Loucy (cell line): ENCODE measurements around the gene OPRL1.

Experiments
- H2AFZ ChIP-seq: fragments of 200-600 bp; sonication (generic); 2 replicates; pipeline ENCODE4 v1.6.0; 2016; ENCODE audit warnings: antibody characterized with exemption, mild to moderate bottlenecking, low read length, moderate library complexity
- H3F3A ChIP-seq: fragments of 200-600 bp; 2 replicates; pipeline ENCODE4 v1.6.0; 2016; ENCODE audit warnings: antibody characterized with exemption, low read depth, mild to moderate bottlenecking
- H3K27me3 ChIP-seq: fragments of 200-600 bp; sonication (generic); 2 replicates; pipeline ENCODE4 v1.6.1; 2014; ENCODE audit warnings: low read length, mild to moderate bottlenecking; ENCODE audit not compliant: insufficient read depth, poor library complexity, severe bottlenecking
- H3K36me3 ChIP-seq: fragments of 200-600 bp; sonication (generic); 2 replicates; pipeline ENCODE4 v1.6.1; 2016; ENCODE audit warnings: low read length; ENCODE audit not compliant: insufficient read depth
- H3K4me1 ChIP-seq: fragments of 200-600 bp; sonication (generic); 2 replicates; pipeline ENCODE4 v1.5.1; 2014; ENCODE audit warnings: low read length, mild to moderate bottlenecking; ENCODE audit not compliant: insufficient read depth, poor library complexity, severe bottlenecking
- H3K4me2 ChIP-seq: fragments of 200-600 bp; sonication (generic); 2 replicates; pipeline ENCODE4 v1.6.0; 2014; ENCODE audit warnings: antibody characterized with exemption, low read length, low read depth, mild to moderate bottlenecking; ENCODE audit not compliant: poor library complexity, severe bottlenecking
- H3K4me3 ChIP-seq: fragments of 200-600 bp; sonication (generic); 2 replicates; pipeline ENCODE4 v1.5.1; 2014; ENCODE audit warnings: low read length, mild to moderate bottlenecking, mixed read lengths; ENCODE audit not compliant: poor library complexity, severe bottlenecking
- H3K79me2 ChIP-seq: fragments of 200-600 bp; sonication (generic); 2 replicates; pipeline ENCODE4 v1.6.1; 2014; ENCODE audit warnings: low read length; ENCODE audit not compliant: insufficient read depth
- H3K9ac ChIP-seq: fragments of 200-600 bp; sonication (generic); 2 replicates; pipeline ENCODE4 v1.6.0; 2014; ENCODE audit warnings: mild to moderate bottlenecking, low read depth, low read length, moderate library complexity; ENCODE audit not compliant: poor library complexity, severe bottlenecking
- H3K9me2 ChIP-seq: fragments of 200-600 bp; sonication (generic); replicated peaks from 2 replicates; pipeline ENCODE4 v1.6.1; 2016; ENCODE audit warnings: low read depth, low read length, mixed read lengths
- H3K9me3 ChIP-seq: fragments of 200-600 bp; sonication (generic); 2 replicates; pipeline ENCODE4 v1.6.1; 2014; ENCODE audit warnings: mild to moderate bottlenecking, antibody characterized with exemption, low read length, low read depth; ENCODE audit not compliant: insufficient read depth
- H4K20me1 ChIP-seq: fragments of 200-600 bp; sonication (generic); 2 replicates; pipeline ENCODE4 v1.6.0; 2014; ENCODE audit warnings: antibody characterized with exemption, low read length, mild to moderate bottlenecking; ENCODE audit not compliant: insufficient read depth, poor library complexity, severe bottlenecking
- EZH2phosphoT487 ChIP-seq: fragments of 200-600 bp; IDR thresholded peaks from 2 replicates; pipeline ENCODE4 v1.6.1; 2018; ENCODE audit warnings: antibody characterized with exemption, mild to moderate bottlenecking, moderate library complexity, borderline replicate concordance
- TF ChIP-seq, protein P1 (sequence below): fragments of 200-600 bp; sonication (generic); conservative IDR thresholded peaks from 2 replicates; pipeline ENCODE4 v1.5.1; 2014; ENCODE audit warnings: mild to moderate bottlenecking, antibody characterized with exemption, low read length

The OPRL1 gene

DNA sequence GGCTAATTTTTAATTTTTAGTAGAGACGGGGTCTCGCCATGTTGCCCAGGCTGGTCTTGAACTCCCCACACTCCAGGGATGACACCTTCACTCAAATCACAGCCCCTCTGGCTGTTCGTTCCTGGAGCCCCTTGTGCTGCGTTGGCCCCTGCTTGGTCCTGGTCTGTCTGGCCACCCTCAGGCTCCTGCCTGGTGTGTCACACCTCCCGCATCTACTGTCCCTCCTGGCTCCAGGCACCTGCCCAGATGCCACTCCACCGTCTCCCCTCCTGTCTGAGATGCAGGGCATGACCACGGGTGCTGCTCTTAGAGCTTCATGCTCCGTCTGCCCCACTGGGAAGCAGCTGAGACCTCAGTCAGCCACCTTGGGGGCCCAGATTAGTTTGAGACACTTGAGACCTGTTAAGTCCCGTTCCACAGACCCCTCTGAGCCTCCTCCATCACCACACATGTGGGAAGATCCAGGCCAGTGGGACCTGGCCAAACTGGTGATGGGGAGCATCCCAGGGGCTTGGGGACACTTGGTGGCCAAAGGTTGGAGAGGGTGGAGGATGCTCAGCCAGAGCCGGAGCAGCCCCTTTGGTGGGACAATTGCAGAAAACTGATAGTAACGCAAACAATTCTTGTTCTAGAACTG, 49.4 kb downstream of the OPRL1 start:
- Histone ChIP-seq H3K9ac (no peak overlapping the region), H3K4me3 (no peak overlapping the region), H3K4me1 (no peaks in the 10 kb centered on the region), H3K79me2 (no peaks in the 10 kb centered on the region), H3F3A (no peaks in the 10 kb centered on the region), H2AFZ (no peak overlapping the region), H3K9me3 (peaks cover 8% of the 10 kb centered on the region; the same call in 1 of the 2 replicates), H4K20me1 (no peaks in the 10 kb centered on the region), H3K27me3 (no peaks in the 10 kb centered on the region), H3K36me3 (no peaks in the 10 kb centered on the region), H3K4me2 (no peak overlapping the region), H3K9me2 (no peaks in the 10 kb centered on the region)
- TF ChIP-seq, protein P1, sequence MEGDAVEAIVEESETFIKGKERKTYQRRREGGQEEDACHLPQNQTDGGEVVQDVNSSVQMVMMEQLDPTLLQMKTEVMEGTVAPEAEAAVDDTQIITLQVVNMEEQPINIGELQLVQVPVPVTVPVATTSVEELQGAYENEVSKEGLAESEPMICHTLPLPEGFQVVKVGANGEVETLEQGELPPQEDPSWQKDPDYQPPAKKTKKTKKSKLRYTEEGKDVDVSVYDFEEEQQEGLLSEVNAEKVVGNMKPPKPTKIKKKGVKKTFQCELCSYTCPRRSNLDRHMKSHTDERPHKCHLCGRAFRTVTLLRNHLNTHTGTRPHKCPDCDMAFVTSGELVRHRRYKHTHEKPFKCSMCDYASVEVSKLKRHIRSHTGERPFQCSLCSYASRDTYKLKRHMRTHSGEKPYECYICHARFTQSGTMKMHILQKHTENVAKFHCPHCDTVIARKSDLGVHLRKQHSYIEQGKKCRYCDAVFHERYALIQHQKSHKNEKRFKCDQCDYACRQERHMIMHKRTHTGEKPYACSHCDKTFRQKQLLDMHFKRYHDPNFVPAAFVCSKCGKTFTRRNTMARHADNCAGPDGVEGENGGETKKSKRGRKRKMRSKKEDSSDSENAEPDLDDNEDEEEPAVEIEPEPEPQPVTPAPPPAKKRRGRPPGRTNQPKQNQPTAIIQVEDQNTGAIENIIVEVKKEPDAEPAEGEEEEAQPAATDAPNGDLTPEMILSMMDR = no peak
- no peak for TF ChIP-seq EZH2phosphoT487

DNA sequence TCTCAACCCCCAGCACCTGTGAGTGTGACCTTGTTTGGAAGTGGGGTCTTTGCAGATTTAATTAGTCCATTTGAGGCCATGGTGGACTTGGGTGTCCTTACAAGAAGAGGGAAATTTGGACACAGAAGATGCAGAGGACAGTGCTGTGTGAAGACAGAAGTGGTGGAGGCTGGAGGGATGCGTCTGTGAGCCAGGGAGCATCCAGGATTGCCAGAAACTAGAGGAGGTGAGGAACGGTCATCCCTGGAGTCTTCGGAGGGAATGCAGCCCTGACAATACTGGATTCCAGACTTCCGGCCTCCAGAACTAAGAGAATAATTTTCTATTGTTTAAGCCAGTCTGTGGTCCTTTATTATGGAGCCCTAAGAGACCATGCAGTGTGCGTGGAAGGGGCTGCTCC, 50.4 kb downstream of the OPRL1 start:
- H3F3A ChIP-seq = no peaks in the 10 kb centered on the region
- H3K27me3 ChIP-seq = no peaks in the 10 kb centered on the region
- H3K79me2 ChIP-seq = no peaks in the 10 kb centered on the region
- H3K4me2 ChIP-seq = no peak overlapping the region
- no peaks in the 10 kb centered on the region for H3K9me2 ChIP-seq
- H3K4me1 ChIP-seq = no peaks in the 10 kb centered on the region
- no peaks in the 10 kb centered on the region for H3K36me3 ChIP-seq
- no peak overlapping the region for H3K9ac ChIP-seq
- no peaks in the 10 kb centered on the region for H4K20me1 ChIP-seq
- peaks cover 8% of the 10 kb centered on the region; the same call in 1 of the 2 replicates for H3K9me3 ChIP-seq
- no peak overlapping the region for H2AFZ ChIP-seq
- H3K4me3 ChIP-seq = no peak overlapping the region
- TF ChIP-seq EZH2phosphoT487 = no peak
- TF ChIP-seq, protein P1 = no peak

- H3K9me3 ChIP-seq = peaks cover 8% of the 10 kb centered on the region; the same call in 1 of the 2 replicates
- H3F3A ChIP-seq = no peaks in the 10 kb centered on the region
- no peaks in the 10 kb centered on the region for H3K27me3 ChIP-seq
- H3K9ac ChIP-seq = no peak overlapping the region
- no peak overlapping the region for H2AFZ ChIP-seq
- H3K4me3 ChIP-seq = no peak overlapping the region
- H3K79me2 ChIP-seq = no peaks in the 10 kb centered on the region
- H3K4me2 ChIP-seq = no peak overlapping the region
- H3K36me3 ChIP-seq = no peaks in the 10 kb centered on the region
- no peaks in the 10 kb centered on the region for H3K4me1 ChIP-seq
- no peaks in the 10 kb centered on the region for H4K20me1 ChIP-seq
- TF ChIP-seq, protein P1 = no peak
- no peaks in the 10 kb centered on the region for H3K9me2 ChIP-seq
Measured at GRCh38 chr20:64130876-64131275, 51.0 kb downstream of the OPRL1 start.
